Prostate gland (tissue), 2 donors: ENCODE measurements around the gene PPFIBP2. TPM values are rescaled to one million over a fixed set of nuclear protein-coding genes. Genes with fewer than 3 reads are reported as not detected.
A peak's percentile ranks its signal among the peaks of the same experiment; 100 is the strongest.

Source experiments
- DNase-seq: peaks from one replicate; pipeline ENCODE4 v3.0.0-alpha.2; 2019; ENCODE audit warnings: low spot score
- H3K27ac ChIP-seq, 2 donors: fragments of 200-600 bp; sonication (generic); 2 replicates each; pipeline ENCODE4 v1.5.1; 2017 to 2019
- H3K27me3 ChIP-seq: fragments of 200-600 bp; sonication (generic); replicated peaks from 2 replicates; pipeline ENCODE4 v1.5.1; 2019; ENCODE audit not compliant: insufficient read depth
- H3K36me3 ChIP-seq, 2 donors: fragments of 200-600 bp; sonication (generic); 1 replicate in 1 of 2; 2 replicates in 1 of 2; pipeline versions ENCODE4 v1.5.1 to v1.8.1; 2017 to 2019
- H3K4me1 ChIP-seq: fragments of 200-600 bp; sonication (generic); replicated peaks from 2 replicates; pipeline ENCODE4 v1.5.1; 2019
- H3K4me3 ChIP-seq, 2 donors: fragments of 200-600 bp; sonication (generic); 2 replicates each; pipeline ENCODE4 v1.5.1; 2017 to 2019
- H3K9me3 ChIP-seq: fragments of 200-600 bp; sonication (generic); 2 replicates; pipeline ENCODE4 v1.5.1; 2017
- CTCF ChIP-seq, 4 experiments: fragments of 200-600 bp in 2 of 4; fragments of 450-650 bp in 2 of 4; sonication (generic) in 2 of 4; IDR thresholded peaks; 1 replicate in 3 of 4; 2 replicates in 1 of 4; pipeline ENCODE4 v1.5.1; 2016 to 2019; ENCODE audit warnings: antibody characterized with exemption in 4 of 4, mild to moderate bottlenecking in 2 of 4, moderate library complexity in 2 of 4
- POLR2A ChIP-seq: fragments of 450-650 bp; IDR thresholded peaks from one replicate; pipeline ENCODE4 v1.6.1; 2016; ENCODE audit warnings: antibody characterized with exemption, mild to moderate bottlenecking
- POLR2AphosphoS5 ChIP-seq: sonication (generic); formaldehyde crosslinking; IDR thresholded peaks from one replicate; pipeline ENCODE4 v1.6.1; 2017; ENCODE audit warnings: antibody characterized with exemption
- WGBS: methylation state at CpG from one replicate; pipeline ENCODE4 v1.1.5; 2018; 5-methylcytosine and 5-hydroxymethylcytosine counted together
- intact Hi-C: fragments of 100-400 bp; cut with DNase I; formaldehyde crosslinking; loops from one replicate; pipeline ENCODE4 v1.14.2; 2022
- total RNA-seq, 2 donors: library from RNA; depleted of rRNA; stranded (reverse); fragments of >200 nt; gene quantifications; one replicate each; pipeline ENCODE4 v1.1.0, GENCODE V29; 2016

The PPFIBP2 gene
- total RNA-seq, 2 donors from 2014 or later: 76.3 to 88.3 TPM

GRCh38 chr11:7536100-7536499, 22.3 kb downstream of the PPFIBP2 start:
- Histone ChIP-seq H3K27ac (no peak overlapping the region), H3K27me3 (no peaks in the 10 kb centered on the region), H3K4me1 (peaks cover 23% of the 10 kb centered on the region), H3K4me3 (no peak overlapping the region), H3K9me3 (no peaks in the 10 kb centered on the region), H3K36me3 (no peaks in the 10 kb centered on the region)
- intact Hi-C loops: no loop called here
- no peak for DNase-seq
- no peak for TF ChIP-seq POLR2AphosphoS5
- no peak for TF ChIP-seq POLR2A
- 57% methylated on average over 8 of the region's 8 CpGs for WGBS

DNA sequence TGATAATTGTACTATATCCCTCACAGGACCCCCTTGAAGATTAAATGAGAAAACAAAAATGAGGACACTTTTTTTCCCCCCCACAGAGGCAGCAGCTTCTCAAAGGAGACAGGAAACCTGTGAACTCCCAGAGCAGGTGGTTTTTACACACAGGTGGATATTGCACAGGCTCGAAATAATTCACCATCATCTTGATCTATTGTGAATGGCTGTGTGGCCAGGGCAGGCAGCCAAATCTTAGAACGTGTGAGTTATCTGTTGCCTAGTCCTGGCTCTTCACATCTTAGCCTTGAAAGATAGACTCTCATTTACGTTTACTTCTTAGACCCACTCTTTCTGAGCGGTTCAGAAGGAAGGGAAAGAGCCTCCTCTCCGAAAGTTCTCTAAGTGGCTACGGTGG, 23.5 kb downstream of the PPFIBP2 start:
- no peaks in the 10 kb centered on the region for H3K27me3 ChIP-seq

GRCh38 chr11:7538031-7538430, 24.2 kb downstream of the PPFIBP2 start:
- intact Hi-C loops: no loop called here
- DNase-seq: no peak
- Histone ChIP-seq H3K27me3 (no peaks in the 10 kb centered on the region), H3K9me3 (no peaks in the 10 kb centered on the region), H3K4me1 (peaks cover 23% of the 10 kb centered on the region), H3K27ac (peak overlapping the region; percentile 69 to 80), H3K36me3 (no peaks in the 10 kb centered on the region), H3K4me3 (peak overlapping the region in 1 of 2 donors; percentile 1)
- 57% methylated on average over 8 of the region's 8 CpGs for WGBS
- TF ChIP-seq CTCF (IDR thresholded peaks at IDR 0.05): no peak
- no peak for TF ChIP-seq POLR2AphosphoS5
- TF ChIP-seq POLR2A: no peak

More for the DNA sequence above, 23.5 kb downstream of the PPFIBP2 start:
- Histone ChIP-seq H3K27ac (peak overlapping the region; percentile 69 to 80), H3K4me1 (peaks cover 23% of the 10 kb centered on the region), H3K36me3 (no peaks in the 10 kb centered on the region), H3K9me3 (no peaks in the 10 kb centered on the region), H3K4me3 (no peak overlapping the region)
- 65% methylated on average over 6 of the region's 6 CpGs for WGBS
- intact Hi-C loops: no loop called here
- no peak for DNase-seq
- TF ChIP-seq POLR2AphosphoS5 (no peak), POLR2A (no peak), CTCF (IDR thresholded peaks at IDR 0.05) (no peak)

DNA sequence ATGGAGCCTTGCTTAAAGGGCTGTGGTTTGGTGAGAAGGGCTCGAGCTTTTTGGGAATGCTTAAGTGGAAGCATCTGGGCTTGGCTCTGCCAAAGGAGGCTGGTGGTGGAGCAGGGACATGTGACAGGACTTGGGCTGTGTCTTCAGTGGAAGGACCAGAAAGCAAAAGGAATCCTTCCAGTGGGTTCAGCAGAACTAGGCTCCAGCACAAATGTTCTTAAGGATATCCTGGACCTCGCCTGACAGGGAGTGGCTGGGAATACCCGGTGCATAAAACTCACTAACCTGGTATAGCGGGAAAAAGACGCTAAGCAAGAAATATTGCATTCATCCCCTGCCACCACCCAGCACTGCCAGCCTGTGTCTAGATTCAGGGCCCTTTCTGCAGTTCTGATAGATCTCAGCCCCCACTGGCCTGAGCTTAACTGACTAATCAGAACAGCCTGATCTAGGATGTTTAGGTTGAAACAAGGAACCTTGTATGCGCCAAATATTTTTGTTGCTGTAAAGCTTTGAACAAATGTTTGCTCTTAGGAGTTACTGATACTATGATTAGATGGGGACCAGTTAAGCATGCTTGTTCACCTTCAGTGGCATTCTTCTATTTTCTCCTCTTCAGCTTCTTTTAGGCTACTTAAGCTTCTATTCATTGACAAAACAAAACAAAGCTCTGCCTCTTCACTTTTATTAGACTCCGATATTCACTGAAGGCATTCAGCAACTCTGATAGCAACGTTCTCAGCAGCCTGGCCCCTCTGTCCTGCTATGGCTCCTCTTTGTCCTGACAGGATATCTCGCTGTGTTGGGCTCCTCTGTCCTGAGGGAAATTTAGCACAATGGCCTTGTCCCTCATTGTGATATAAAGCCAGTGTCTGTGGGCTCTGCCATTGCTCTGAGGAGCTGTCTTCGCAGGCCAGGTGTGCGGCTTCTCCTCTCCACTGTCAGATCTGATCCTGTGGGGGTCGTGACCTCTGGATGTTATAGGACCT, 25.0 kb downstream of the PPFIBP2 start:
- Histone ChIP-seq H3K9me3 (no peaks in the 10 kb centered on the region), H3K27ac (peak overlapping the region; percentile 69 to 80), H3K4me1 (peaks cover 23% of the 10 kb centered on the region), H3K4me3 (peak overlapping the region in 1 of 2 donors; percentile 1), H3K27me3 (no peaks in the 10 kb centered on the region), H3K36me3 (no peaks in the 10 kb centered on the region)
- WGBS: 26% methylated on average over 12 of the region's 12 CpGs
- intact Hi-C loops: no loop called here
- TF ChIP-seq POLR2AphosphoS5 (peak; percentile 80), CTCF (IDR thresholded peaks at IDR 0.05) (no peak), POLR2A (no peak)
- DNase-seq: peak; percentile 88

DNA sequence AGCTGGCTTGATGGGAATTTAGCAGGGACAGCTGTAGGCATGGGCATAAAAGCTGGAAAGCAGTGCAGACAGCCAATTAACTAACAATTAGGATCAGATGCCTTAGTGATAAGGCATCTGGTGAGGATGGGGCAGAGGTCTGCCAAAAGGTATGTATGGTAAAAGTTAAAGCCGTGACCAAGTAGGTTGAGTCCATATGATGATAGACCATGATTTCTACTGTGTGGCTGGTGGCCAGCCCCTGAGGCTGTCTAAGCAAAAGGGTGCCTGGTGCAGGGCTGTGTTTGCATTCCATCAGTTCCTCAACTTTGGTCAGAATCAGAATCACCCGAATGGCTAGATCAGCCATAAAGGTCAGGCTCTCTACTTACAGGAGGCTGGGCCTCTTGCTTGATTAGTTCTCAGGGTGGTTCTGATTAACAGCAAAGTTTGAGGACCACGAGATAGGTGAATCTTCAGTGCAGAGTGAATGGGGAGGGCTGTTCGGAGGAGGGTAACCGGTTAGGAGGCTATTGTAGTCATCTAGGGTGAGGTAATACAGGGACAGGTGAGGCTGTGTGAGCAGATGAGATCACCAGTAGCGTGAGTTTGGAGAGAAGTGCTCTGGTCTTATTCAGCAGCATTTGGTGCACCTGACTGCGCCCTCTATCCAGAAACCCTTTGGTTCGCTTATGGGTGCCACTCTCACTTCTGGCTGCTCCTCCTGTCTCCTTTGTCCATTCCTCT, 27.2 kb downstream of the PPFIBP2 start:
- TF ChIP-seq POLR2A (no peak), CTCF (IDR thresholded peaks at IDR 0.05) (no peak), POLR2AphosphoS5 (no peak)
- no peak for DNase-seq
- no peaks in the 10 kb centered on the region for H3K36me3 ChIP-seq
- WGBS: 81% methylated on average over 8 of the region's 8 CpGs
- H3K27ac ChIP-seq: no peak overlapping the region
- H3K9me3 ChIP-seq: no peaks in the 10 kb centered on the region
- no peak overlapping the region for H3K4me3 ChIP-seq
- H3K27me3 ChIP-seq: no peaks in the 10 kb centered on the region
- intact Hi-C loops: no loop called here
- peaks cover 23% of the 10 kb centered on the region for H3K4me1 ChIP-seq
